NCI-H187 treated with DMSO at 0.1 percent for 48 hours (cell line): ENCODE measurements around the gene DCDC2C.

Experiments used
- DNase-seq: peaks from one replicate; lab custom pipeline; 2025; lab: John Stamatoyannopoulos, UW

Gene DCDC2C

GRCh38 chr2:3827673-3828575 lies 124.5 kb downstream of the DCDC2C start:
- DNase-seq = no peak

GRCh38 chr2:3830796-3831195 lies 127.4 kb downstream of the DCDC2C start:
- no peak for DNase-seq

GRCh38 chr2:3837086-3837485 lies 133.7 kb downstream of the DCDC2C start:
- DNase-seq = no peak

- DNase-seq = no peak
These were observed 135.0 kb downstream of the DCDC2C start for GRCh38 chr2:3838348-3838747.

GRCh38 chr2:3839476-3839875 lies 136.1 kb downstream of the DCDC2C start:
- no peak for DNase-seq

GRCh38 chr2:3840611-3841155 lies 137.3 kb downstream of the DCDC2C start:
- DNase-seq = no peak

- no peak for DNase-seq
These were observed 144.2 kb downstream of the DCDC2C start for GRCh38 chr2:3847397-3848052.

- DNase-seq = no peak
These were observed 145.4 kb downstream of the DCDC2C start for GRCh38 chr2:3848776-3849175.

GRCh38 chr2:3849213-3849612 lies 145.8 kb downstream of the DCDC2C start:
- DNase-seq = no peak

GRCh38 chr2:3857576-3857975 lies 154.2 kb downstream of the DCDC2C start:
- no peak for DNase-seq

GRCh38 chr2:3864943-3865865 lies 161.8 kb downstream of the DCDC2C start:
- DNase-seq = peak; percentile 39

GRCh38 chr2:3867469-3867868 lies 164.1 kb downstream of the DCDC2C start:
- peak; percentile 97 for DNase-seq

GRCh38 chr2:3868012-3868805 lies 164.8 kb downstream of the DCDC2C start:
- DNase-seq = no peak

GRCh38 chr2:3870222-3870621 lies 166.8 kb downstream of the DCDC2C start:
- no peak for DNase-seq

- no peak for DNase-seq
These were observed 167.6 kb downstream of the DCDC2C start for GRCh38 chr2:3871002-3871401.

- no peak for DNase-seq
These were observed 169.1 kb downstream of the DCDC2C start for GRCh38 chr2:3872451-3872850.

- no peak for DNase-seq
These were observed 170.5 kb downstream of the DCDC2C start for GRCh38 chr2:3873899-3874298.

- DNase-seq = no peak
These were observed 172.8 kb downstream of the DCDC2C start for GRCh38 chr2:3876221-3876620.

- no peak for DNase-seq
These were observed 173.3 kb downstream of the DCDC2C start for GRCh38 chr2:3876685-3877084.

GRCh38 chr2:3885629-3886628 lies 182.6 kb downstream of the DCDC2C start:
- no peak for DNase-seq
